ENCODE data around the gene MCM9. TPM values are rescaled to one million over a fixed set of nuclear protein-coding genes. Genes with fewer than 3 reads are reported as not detected.

Gene MCM9
- total RNA-seq, 1 experiment from 2014 or later, result 18.6 TPM

DNA sequence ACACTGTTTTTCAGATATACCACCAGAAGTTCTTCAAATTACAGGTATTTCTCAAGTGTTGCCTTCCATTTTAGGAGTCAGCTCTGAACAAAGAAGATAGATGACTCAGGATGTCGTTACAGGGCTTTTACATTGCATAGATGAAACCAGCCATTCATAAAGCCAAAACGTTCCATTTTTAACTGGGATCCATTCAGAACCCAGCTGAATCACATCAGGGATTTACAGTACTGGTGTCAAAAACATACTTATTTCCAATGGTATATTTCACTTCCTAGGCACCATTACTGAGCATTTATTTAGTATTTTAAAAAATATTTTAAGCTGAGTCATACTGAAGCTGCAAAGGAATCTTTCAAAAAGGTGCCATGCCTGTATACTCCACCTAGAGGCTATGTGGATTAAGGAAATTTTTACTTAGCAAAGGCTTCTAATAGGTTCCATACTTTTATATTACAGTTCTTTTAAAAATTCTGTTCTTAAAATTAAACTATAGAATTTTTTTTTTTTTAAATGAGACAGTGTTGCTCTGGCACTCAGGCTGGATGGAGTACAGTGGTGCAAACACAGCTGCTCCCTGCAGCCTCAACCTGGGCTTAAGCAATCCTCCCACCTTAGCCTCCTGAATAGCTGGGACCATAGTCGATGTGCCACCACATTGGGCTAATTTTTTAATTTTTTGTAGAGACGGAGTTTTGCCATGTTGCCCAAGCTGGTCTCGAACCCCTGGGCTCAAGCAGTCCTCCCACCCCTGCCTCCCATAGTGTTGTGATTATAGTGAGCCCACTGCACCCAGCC, 38.4 kb downstream of the MCM9 start:
- no peak overlapping the region for H2BK5ac ChIP-seq (ENCODE audit: insufficient read length, low read length)
- no peak overlapping the region for H4K91ac ChIP-seq (ENCODE audit: insufficient read length, low read depth, low read length)
- no peak overlapping the region for H4K5ac ChIP-seq (ENCODE audit: insufficient read length, low read depth, low read length)
- Mint-ChIP-seq H3K9me3 (0 out of 5 replicates have a peak, but pooled peaks cover 0 to 2% of the 10 kb centered on the region in 2 experiments), H3K27me3 (ENCODE audit: low read depth) (no peaks in the 10 kb centered on the region), H3K4me1 (peaks cover 38 to 46% of the 10 kb centered on the region in 2 experiments), H3K36me3 (ENCODE audit: insufficient read depth in 1 of 3, low read depth in 3 of 3) (peaks cover 11 to 29% (median 27%) of the 10 kb centered on the region in 3 experiments), H3K27ac (peak overlapping the region; percentile 74 to 93 (median 90); a peak in 6 of 7 replicates), H3K4me3 (peak overlapping the region; percentile 60 to 93)
- H3K27ac ChIP-seq (ENCODE audit: insufficient read length, low read depth, low read length), result peak overlapping the region; percentile 25
- H2BK12ac ChIP-seq (ENCODE audit: insufficient read length, low read depth, low read length), result no peak overlapping the region
- H2AK5ac ChIP-seq (ENCODE audit: insufficient read length, low read length), result no peak overlapping the region
- WGBS (ENCODE audit: extremely low coverage, insufficient read length, low lambda C conversion rate), result no CpG with 5 or more reads among the region's 5 CpGs
- no peak overlapping the region for H2BK15ac ChIP-seq (ENCODE audit: low read depth, low read length)
- DNase-seq, result no peak
- H4K20me1 ChIP-seq (ENCODE audit: control insufficient read depth, insufficient read depth, insufficient read length), result no peaks in the 10 kb centered on the region
- peak overlapping the region; percentile 64 for H3K9ac ChIP-seq (ENCODE audit: extremely low read depth, insufficient read length, low read length)
- TF ChIP-seq, protein P1, sequence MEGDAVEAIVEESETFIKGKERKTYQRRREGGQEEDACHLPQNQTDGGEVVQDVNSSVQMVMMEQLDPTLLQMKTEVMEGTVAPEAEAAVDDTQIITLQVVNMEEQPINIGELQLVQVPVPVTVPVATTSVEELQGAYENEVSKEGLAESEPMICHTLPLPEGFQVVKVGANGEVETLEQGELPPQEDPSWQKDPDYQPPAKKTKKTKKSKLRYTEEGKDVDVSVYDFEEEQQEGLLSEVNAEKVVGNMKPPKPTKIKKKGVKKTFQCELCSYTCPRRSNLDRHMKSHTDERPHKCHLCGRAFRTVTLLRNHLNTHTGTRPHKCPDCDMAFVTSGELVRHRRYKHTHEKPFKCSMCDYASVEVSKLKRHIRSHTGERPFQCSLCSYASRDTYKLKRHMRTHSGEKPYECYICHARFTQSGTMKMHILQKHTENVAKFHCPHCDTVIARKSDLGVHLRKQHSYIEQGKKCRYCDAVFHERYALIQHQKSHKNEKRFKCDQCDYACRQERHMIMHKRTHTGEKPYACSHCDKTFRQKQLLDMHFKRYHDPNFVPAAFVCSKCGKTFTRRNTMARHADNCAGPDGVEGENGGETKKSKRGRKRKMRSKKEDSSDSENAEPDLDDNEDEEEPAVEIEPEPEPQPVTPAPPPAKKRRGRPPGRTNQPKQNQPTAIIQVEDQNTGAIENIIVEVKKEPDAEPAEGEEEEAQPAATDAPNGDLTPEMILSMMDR (conservative IDR thresholded peaks at IDR 0.05), result peak; percentile 65
- no peak overlapping the region for H3K23ac ChIP-seq (ENCODE audit: insufficient read length, low read depth, low read length)
- no peak overlapping the region for H2BK20ac ChIP-seq (ENCODE audit: low read depth, low read length, poor library complexity, severe bottlenecking)
- H3K79me2 ChIP-seq (ENCODE audit: insufficient read depth, low read length), result peaks cover 31% of the 10 kb centered on the region; the same call in 1 of the 2 replicates
- no peak overlapping the region for H3K56ac ChIP-seq (ENCODE audit: insufficient read length, low read depth, low read length)
- no peak overlapping the region for H3K18ac ChIP-seq (ENCODE audit: insufficient read length, low read depth, low read length)
- no peaks in the 10 kb centered on the region for H3K79me1 ChIP-seq (ENCODE audit: insufficient read depth, low read depth, low read length, poor library complexity, severe bottlenecking)
- peaks cover 3% of the 10 kb centered on the region; the same call in 1 of the 2 replicates for H3K4me1 ChIP-seq (ENCODE audit: insufficient read depth, low read length)
- H3K4ac ChIP-seq (ENCODE audit: low read depth, low read length), result no peak overlapping the region
- H3K4me2 ChIP-seq (ENCODE audit: insufficient read depth, insufficient read length, low read length), result peak overlapping the region; percentile 61
- H3T11ph ChIP-seq (ENCODE audit: low read length), result peak overlapping the region; percentile 38
- H4K8ac ChIP-seq (replicated peaks; ENCODE audit: insufficient read length, low read depth, low read length), result no peak overlapping the region
- H2AFZ ChIP-seq (ENCODE audit: low read length), result no peak overlapping the region
- no peak overlapping the region; the same call in 1 of the 2 replicates for H3K14ac ChIP-seq (ENCODE audit: insufficient read depth, low read length)
- H3K23me2 ChIP-seq (ENCODE audit: insufficient read length, low read depth, low read length, poor library complexity, severe bottlenecking), result no peaks in the 10 kb centered on the region
- H3K27me3 ChIP-seq (ENCODE audit: insufficient read depth, low read length), result no peaks in the 10 kb centered on the region
- no peak overlapping the region for H2BK120ac ChIP-seq (ENCODE audit: low read depth, low read length, poor library complexity, severe bottlenecking)
- no peaks in the 10 kb centered on the region for H3K9me3 ChIP-seq (ENCODE audit: control insufficient read depth, low read depth, low read length)

All from H9 (cell line).